Measurements from ENCODE around the gene C10orf53. TPM values are rescaled to one million over a fixed set of nuclear protein-coding genes. Genes with fewer than 3 reads are reported as not detected.
"Not testable (repeated sequence)": the region's sequence is repeated elsewhere in the genome, so short reads cannot be mapped to it uniquely, and the experiment has no call there.

The C10orf53 gene
- total RNA-seq, 3 donors from 2014 or later: not detected

DNA sequence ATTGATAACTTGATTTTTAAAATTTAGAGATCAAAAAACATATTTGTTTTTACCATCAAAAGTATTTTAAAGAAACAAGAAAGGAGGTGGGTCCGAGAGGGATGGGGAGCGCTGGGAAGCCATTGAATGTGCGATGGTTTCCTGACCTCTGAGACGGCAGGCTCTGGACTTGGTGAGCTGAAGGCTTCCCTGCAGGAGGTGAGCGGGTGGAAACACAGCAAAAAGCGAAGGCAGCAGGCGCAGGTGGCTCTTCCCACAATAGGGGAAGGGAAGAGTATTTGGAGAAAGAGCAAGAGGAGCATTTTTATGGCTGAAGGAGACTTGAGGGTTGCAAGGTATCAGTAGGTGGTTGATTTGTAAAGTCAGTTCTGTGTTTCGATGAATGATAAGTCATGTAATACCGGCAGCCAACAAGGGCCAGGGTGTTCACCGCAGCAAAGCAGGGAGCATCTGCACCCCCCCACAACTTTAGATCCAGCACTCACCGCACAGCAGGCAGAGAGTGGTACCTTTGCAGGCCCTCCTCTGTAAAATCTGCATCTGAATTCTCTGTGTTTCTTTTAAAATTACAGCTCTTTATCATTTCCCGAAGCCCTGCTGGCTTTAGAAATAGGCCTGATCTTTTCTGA is 10.5 kb downstream of the C10orf53 start:
- peaks cover 55% of the 10 kb centered on the region for H3K27me3 Mint-ChIP-seq (ENCODE audit: low read depth)
- DNase-seq (no peak), ATAC-seq (no peak)
- no peaks in the 10 kb centered on the region for H3K4me1 Mint-ChIP-seq (ENCODE audit: low read depth)
- H3K4me3 Mint-ChIP-seq: no peak overlapping the region
- H3K36me3 Mint-ChIP-seq (ENCODE audit: insufficient read depth): no peaks in the 10 kb centered on the region
- peaks cover 5% of the 10 kb centered on the region for H3K9me3 Mint-ChIP-seq

DNA sequence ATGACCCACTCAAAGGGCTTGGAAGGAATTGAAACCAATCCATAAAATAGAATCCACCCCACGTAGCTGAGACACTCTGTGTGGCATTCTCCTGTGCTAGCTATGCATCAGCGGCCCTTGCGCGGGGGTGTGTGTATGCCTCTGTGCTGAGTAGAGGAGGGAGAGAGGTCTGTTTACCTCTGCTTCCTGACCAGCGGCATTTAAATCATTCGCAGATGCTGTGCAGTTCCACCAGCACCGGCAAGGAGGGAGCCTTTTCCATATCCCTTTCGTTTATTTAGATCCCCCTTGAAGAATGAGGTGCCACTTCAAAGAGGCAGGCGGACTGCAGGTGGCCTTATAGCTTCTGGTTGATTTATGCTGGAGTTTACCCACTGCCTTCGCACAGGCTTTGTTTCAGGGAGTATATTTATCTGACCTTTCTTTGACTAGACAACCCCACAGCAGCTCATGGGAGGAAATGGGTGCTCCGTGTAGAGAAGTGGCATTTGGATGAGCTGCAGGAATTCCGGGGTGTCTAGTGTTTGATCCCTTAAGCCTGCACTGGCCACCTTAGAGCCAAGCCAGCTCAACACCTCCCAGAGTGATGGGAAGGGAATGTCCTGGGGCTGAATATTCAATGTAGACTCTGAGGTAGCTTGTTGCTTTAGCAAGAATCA is 11.4 kb downstream of the C10orf53 start:
- Mint-ChIP-seq H3K4me1 (ENCODE audit: low read depth) (no peaks in the 10 kb centered on the region), H3K27me3 (ENCODE audit: low read depth) (peaks cover 51% of the 10 kb centered on the region), H3K36me3 (ENCODE audit: insufficient read depth) (no peaks in the 10 kb centered on the region), H3K9me3 (peaks cover 3% of the 10 kb centered on the region), H3K4me3 (no peak overlapping the region)
- no peak for ATAC-seq
- no peak for DNase-seq

DNA sequence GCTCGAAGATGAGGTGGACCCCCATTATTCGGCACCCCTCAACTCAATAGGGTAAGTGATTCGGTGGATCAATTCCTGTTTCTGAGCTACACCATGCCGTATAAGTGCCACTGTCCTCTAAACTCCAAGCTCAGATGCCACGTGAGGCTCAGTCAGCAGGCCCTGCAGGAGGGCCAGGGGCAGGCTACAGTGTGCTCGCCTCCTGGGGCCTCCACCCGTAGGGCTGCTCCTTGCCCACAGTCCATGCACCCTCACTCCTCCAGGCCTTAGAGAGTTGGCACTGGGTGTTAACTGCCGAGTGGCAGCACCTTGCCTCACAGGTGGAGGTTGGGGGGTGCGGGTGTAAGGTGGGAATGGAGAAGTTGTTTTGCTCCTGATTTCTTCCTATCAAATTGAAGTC is 12.1 kb downstream of the C10orf53 start:
- no peak for ATAC-seq
- H3K9me3 Mint-ChIP-seq: peaks cover 3% of the 10 kb centered on the region
- no peak overlapping the region for H3K4me3 Mint-ChIP-seq
- no peaks in the 10 kb centered on the region for H3K36me3 Mint-ChIP-seq (ENCODE audit: insufficient read depth)
- no peaks in the 10 kb centered on the region for H3K4me1 Mint-ChIP-seq (ENCODE audit: low read depth)
- DNase-seq: no peak
- H3K27me3 Mint-ChIP-seq (ENCODE audit: low read depth): peaks cover 55% of the 10 kb centered on the region

DNA sequence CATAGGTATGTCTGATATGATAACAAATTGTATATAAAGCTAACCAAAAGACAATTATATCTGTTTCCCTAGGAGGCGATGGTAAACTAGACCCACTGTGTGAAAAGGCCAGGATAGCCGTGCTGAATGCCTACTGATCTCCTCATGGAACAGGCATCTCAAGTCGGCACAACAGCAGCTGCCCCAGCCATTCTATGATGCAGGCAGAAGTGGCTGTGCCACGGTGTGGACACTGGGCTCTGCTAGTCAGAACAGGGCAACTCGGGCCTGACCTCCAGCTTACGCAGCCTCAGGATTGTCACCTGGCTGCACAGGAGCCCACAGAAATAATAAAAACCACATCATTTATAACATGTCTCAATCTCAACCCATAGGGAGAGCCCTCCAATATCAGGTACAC is 15.0 kb downstream of the C10orf53 start:
- Mint-ChIP-seq H3K36me3 (ENCODE audit: insufficient read depth) (no peaks in the 10 kb centered on the region), H3K4me1 (ENCODE audit: low read depth) (no peaks in the 10 kb centered on the region), H3K4me3 (no peak overlapping the region), H3K27me3 (ENCODE audit: low read depth) (peaks cover 34% of the 10 kb centered on the region), H3K9me3 (no peaks in the 10 kb centered on the region)
- ATAC-seq: no peak
- DNase-seq: no peak

DNA sequence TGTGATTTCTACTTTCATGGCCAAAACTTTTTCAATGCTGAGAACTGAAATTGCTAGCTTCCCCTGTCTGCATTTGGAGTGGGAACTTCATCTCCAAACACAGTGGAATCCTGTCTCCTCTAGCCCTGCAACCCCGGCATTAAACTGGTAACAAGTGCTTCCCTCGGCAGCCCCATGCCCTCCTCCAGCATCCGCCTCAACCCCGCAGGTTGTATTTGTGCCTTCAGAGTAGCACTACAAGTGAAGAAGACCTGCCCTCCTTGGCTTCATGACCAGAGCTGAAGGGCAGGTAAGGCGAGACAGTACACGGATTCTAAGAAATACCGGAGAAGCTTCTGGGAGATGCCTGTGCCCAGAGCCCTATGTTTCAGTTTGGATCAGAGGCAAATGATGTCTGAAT is 16.9 kb downstream of the C10orf53 start:
- no peaks in the 10 kb centered on the region for H3K9me3 Mint-ChIP-seq
- H3K4me3 Mint-ChIP-seq: no peak overlapping the region
- ATAC-seq (no peak), DNase-seq (no peak)
- peaks cover 23% of the 10 kb centered on the region for H3K27me3 Mint-ChIP-seq (ENCODE audit: low read depth)
- no peaks in the 10 kb centered on the region for H3K4me1 Mint-ChIP-seq (ENCODE audit: low read depth)
- no peaks in the 10 kb centered on the region for H3K36me3 Mint-ChIP-seq (ENCODE audit: insufficient read depth)

DNA sequence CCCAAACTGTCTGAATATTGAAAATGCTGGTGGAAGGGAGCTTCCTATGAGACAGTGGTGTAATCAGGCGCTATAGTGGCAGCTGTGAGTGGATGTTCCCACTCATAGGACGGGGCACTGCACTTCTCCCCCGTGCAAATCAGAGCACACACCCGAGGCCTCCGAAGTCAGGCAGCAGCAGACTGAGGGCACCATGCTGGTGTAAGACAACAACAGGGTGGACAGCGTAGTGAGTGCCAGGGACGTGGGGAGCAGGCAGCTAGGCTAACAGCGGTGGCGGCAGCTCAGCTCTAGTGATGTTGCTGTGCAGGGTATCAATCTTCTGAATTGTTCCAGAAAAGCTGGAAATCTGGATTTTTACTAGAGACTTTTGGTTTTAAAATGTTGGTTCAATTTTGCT is 19.2 kb downstream of the C10orf53 start:
- Mint-ChIP-seq H3K27me3 (ENCODE audit: low read depth) (peaks cover 12% of the 10 kb centered on the region), H3K9me3 (no peaks in the 10 kb centered on the region), H3K36me3 (ENCODE audit: insufficient read depth) (no peaks in the 10 kb centered on the region), H3K4me1 (ENCODE audit: low read depth) (no peaks in the 10 kb centered on the region), H3K4me3 (no peak overlapping the region)
- no peak for ATAC-seq
- DNase-seq: no peak

DNA sequence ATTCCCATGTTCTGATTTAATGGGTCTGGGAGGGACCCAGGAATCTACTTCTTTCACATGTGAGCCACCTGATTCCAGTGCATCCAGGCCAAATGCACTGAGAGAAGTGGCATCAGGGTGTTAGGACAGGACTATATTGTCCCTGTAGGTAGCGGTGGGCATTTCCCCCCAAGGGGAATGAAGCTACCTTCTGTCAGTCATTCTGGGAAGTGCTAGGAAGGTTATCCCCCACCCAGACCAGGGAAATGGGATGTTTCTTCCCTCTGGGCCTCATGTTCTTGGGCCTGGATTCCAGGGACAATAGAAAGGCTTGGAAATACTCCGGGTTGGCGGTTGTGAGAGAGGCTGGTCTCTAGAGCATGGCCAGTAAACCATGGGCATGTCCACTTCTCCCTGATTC is 20.8 kb downstream of the C10orf53 start:
- ATAC-seq (no peak), DNase-seq (no peak)
- no peaks in the 10 kb centered on the region for H3K36me3 Mint-ChIP-seq (ENCODE audit: insufficient read depth)
- H3K4me3 Mint-ChIP-seq: no peak overlapping the region
- H3K9me3 Mint-ChIP-seq: no peaks in the 10 kb centered on the region
- peaks cover 12% of the 10 kb centered on the region for H3K27me3 Mint-ChIP-seq (ENCODE audit: low read depth)
- no peaks in the 10 kb centered on the region for H3K4me1 Mint-ChIP-seq (ENCODE audit: low read depth)

DNA sequence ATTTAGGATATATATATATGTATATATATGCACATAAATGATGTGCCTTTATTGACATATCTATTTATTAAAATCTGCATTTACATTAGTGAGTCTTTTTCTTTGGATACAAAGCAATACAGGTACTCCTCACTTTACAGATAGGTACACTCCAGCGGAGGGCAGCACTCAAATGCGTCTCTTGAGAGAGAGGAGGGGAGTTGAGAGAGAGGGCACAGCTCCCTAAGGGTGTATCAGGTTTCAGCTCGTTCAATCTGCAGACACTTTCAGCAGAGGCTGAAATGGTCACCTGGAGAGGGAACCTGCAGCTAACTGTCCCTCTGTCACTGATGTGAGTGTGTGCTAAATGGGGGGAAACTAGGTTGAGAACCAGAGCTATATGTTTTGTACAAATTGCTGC is 21.5 kb downstream of the C10orf53 start:
- H3K9me3 Mint-ChIP-seq: no peaks in the 10 kb centered on the region
- no peaks in the 10 kb centered on the region for H3K4me1 Mint-ChIP-seq (ENCODE audit: low read depth)
- no peak overlapping the region for H3K4me3 Mint-ChIP-seq
- no peaks in the 10 kb centered on the region for H3K36me3 Mint-ChIP-seq (ENCODE audit: insufficient read depth)
- DNase-seq (no peak), ATAC-seq (no peak)
- H3K27me3 Mint-ChIP-seq (ENCODE audit: low read depth): peaks cover 12% of the 10 kb centered on the region

DNA sequence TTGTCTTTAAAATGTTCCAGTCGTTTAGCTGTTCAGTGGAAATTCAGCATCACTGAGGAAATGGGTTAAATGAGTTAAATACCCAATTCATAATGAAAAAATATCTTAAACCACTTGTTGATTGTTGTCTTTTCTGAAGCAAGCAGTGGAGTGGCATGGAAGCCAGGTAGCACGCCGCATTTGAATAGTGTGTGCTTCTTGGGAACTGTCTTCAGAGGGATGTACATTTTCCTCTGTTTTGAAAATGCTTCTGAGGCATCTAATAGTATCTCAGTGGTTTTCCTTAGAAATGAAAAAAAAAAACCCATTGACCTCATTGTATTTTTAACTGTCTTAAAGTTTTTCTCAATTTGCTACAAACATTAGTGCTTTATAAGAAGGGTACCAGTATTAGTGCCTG is 28.1 kb downstream of the C10orf53 start:
- Mint-ChIP-seq H3K4me1 (ENCODE audit: low read depth) (no peaks in the 10 kb centered on the region), H3K27me3 (ENCODE audit: low read depth) (peaks cover 7% of the 10 kb centered on the region), H3K9me3 (no peaks in the 10 kb centered on the region), H3K4me3 (no peak overlapping the region), H3K36me3 (ENCODE audit: insufficient read depth) (no peaks in the 10 kb centered on the region)
- DNase-seq (no peak), ATAC-seq (no peak)

DNA sequence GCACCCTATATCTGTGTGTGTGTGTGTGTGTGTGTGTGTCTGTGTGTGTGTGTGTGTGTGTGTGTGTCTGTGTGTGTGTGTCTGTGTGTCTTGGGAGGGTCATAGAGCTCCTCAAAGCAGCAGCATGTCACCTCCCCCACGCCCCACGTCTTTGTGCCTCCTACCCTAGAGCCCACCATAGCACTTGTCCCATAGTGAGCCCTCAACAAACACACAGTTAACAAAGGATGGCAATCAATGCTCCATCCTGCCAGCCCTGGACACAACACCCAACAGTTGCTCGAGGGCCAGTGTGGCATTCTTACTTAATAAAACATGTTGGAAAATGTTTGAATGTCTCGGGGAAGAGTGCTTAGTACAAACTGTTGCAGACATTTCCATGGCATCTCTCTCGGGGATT is 30.5 kb downstream of the C10orf53 start:
- ATAC-seq: no peak
- Mint-ChIP-seq H3K27me3 (ENCODE audit: low read depth) (peaks cover 7% of the 10 kb centered on the region), H3K4me1 (ENCODE audit: low read depth) (no peaks in the 10 kb centered on the region), H3K9me3 (no peaks in the 10 kb centered on the region), H3K36me3 (ENCODE audit: insufficient read depth) (no peaks in the 10 kb centered on the region), H3K4me3 (no peak overlapping the region)
- DNase-seq: no peak

DNA sequence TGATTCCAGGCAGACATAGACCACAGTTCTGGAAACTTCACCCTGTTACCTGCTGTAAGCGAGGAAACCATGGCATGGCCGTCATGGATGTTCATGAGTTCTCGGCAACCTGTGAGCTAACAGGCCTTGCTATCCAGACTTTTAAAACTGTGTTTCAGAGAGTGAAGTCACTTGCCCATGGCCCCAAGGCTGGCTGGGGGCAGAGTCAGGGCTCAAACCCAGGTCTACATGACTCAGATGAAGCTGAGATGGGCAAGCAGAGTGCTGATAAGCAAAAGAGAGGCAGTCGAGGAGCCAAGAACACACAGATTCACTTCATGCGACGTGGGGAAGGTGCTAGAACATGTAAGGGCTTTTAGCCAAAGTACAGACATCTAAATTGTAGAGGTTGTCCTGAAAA is 31.5 kb downstream of the C10orf53 start:
- Mint-ChIP-seq H3K4me1 (ENCODE audit: low read depth) (no peaks in the 10 kb centered on the region), H3K27me3 (ENCODE audit: low read depth) (peaks cover 8% of the 10 kb centered on the region), H3K36me3 (ENCODE audit: insufficient read depth) (no peaks in the 10 kb centered on the region), H3K4me3 (no peak overlapping the region), H3K9me3 (no peaks in the 10 kb centered on the region)
- ATAC-seq: no peak
- DNase-seq: no peak

DNA sequence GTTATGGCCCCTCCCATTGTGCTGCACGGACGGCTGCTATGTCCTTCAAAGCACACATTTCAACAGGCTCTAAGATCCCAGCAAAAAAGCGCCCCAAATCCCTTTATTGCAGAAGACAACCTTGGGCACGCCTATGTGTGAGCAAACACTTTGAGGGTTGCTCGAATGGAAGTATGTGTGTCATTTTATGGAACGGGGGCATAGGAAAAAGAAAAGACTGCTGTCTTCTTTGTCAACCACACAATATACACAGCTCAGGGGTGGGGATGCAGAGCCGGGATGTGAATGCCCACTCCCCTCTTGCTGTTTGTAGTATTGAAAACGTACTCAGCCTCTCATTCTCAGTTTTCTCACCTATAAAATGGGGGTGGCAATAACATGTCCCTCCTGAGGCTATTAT is 32.0 kb downstream of the C10orf53 start:
- Mint-ChIP-seq H3K36me3 (ENCODE audit: insufficient read depth) (no peaks in the 10 kb centered on the region), H3K9me3 (no peaks in the 10 kb centered on the region), H3K27me3 (ENCODE audit: low read depth) (peaks cover 10% of the 10 kb centered on the region), H3K4me3 (no peak overlapping the region), H3K4me1 (ENCODE audit: low read depth) (no peaks in the 10 kb centered on the region)
- DNase-seq (no peak), ATAC-seq (no peak)

DNA sequence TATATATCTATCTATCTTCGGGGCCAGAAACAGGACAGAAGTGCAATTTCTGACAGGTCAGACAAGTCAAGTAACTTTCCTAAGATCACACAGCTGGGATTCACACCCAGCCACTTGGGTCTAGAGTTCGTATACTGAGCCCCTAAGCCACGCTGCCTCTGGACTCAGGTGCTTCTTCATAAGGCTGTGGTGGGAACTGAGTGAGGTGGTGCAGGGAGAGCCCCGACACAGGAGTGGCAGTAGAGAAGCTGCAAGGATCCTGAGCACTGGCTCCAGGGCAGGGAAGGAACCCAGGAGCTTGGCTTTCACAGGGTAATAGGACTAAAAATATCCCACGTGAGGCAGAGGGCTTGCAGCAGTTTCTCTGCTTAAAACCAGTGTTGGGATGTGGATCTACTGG is 33.8 kb downstream of the C10orf53 start:
- no peak overlapping the region for H3K4me3 Mint-ChIP-seq
- no peaks in the 10 kb centered on the region for H3K9me3 Mint-ChIP-seq
- DNase-seq (no peak), ATAC-seq (no peak)
- no peaks in the 10 kb centered on the region for H3K4me1 Mint-ChIP-seq (ENCODE audit: low read depth)
- H3K36me3 Mint-ChIP-seq (ENCODE audit: insufficient read depth): no peaks in the 10 kb centered on the region
- H3K27me3 Mint-ChIP-seq (ENCODE audit: low read depth): peaks cover 11% of the 10 kb centered on the region

DNA sequence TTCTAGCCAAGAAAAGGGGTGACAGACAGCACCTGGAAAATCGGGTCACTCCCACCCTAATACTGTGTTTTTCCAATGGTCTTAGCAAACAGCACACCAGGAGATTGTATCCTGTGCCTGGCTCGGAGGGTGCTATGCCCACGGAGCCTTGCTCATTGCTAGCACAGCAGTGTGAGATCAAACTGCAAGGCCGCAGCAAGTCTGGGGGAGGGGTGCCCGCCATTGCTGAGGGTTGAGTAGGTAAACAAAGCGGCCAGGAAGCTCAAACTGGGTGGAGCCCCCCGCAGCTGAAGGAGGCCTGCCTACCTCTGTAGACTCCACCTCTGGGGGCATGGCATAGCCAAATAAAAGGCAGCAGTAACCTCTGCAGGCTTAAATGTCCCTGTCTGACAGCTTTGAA is 35.7 kb downstream of the C10orf53 start:
- not testable (repeated sequence) for DNase-seq; ATAC-seq; H3K36me3 Mint-ChIP-seq (ENCODE audit: insufficient read depth); H3K4me1 Mint-ChIP-seq (ENCODE audit: low read depth); H3K27me3 Mint-ChIP-seq (ENCODE audit: low read depth); H3K4me3 Mint-ChIP-seq; H3K9me3 Mint-ChIP-seq

DNA sequence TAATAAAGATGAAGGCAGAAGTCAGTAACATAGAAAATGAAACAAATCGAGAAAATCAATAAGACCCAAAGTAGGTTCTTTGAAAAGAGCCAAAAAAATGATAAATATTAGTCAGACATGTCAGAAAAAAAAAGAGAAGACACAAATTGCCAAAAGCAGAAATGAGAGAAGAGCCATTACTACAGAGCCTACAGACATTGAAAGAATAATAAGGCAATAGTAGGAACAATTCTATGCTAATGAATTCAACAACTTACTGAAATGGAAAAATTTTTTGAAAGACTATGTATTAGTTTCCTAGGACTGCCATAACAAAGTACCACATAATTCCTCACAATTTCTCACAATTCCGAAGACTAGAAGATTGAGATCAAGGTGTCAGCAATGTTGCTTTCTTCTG is 47.1 kb downstream of the C10orf53 start:
- Mint-ChIP-seq H3K4me3 (no peak overlapping the region), H3K4me1 (ENCODE audit: low read depth) (no peaks in the 10 kb centered on the region), H3K9me3 (peaks cover 27% of the 10 kb centered on the region), H3K36me3 (ENCODE audit: insufficient read depth) (no peaks in the 10 kb centered on the region), H3K27me3 (ENCODE audit: low read depth) (no peaks in the 10 kb centered on the region)
- DNase-seq (no peak), ATAC-seq (no peak)

Measured in activated T-cell treated with anti-CD3 and anti-CD28 coated beads, Interleukin-2, amount 50 U/mL, for 4 hours (primary cell).